Fibroblast of the aortic adventitia (primary cell): ENCODE data around the gene AFF3. TPM values are rescaled to one million over a fixed set of nuclear protein-coding genes. Genes with fewer than 3 reads are reported as not detected.

Experiments used
- DNase-seq: peaks from one replicate; pipeline ENCODE4 v3.0.0-alpha.2; 2010; ENCODE audit warnings: low read depth
- H3K4me3 ChIP-seq: 2 replicates; pipeline ENCODE4 v1.5.1; 2011; ENCODE audit warnings: low read depth, mild to moderate bottlenecking, control low read depth, low read length, moderate library complexity
- total RNA-seq: library from RNA; depleted of rRNA; stranded (reverse); fragments of >200 nt; gene quantifications from 2 replicates; pipeline ENCODE4 v1.2.3, GENCODE V29; 2012; ENCODE audit warnings: low replicate concordance
- TF ChIP-seq, protein P1 (sequence below): IDR thresholded peaks from 2 replicates; pipeline ENCODE4 v1.5.1; 2011; ENCODE audit warnings: mild to moderate bottlenecking, low read length, control low read depth, inconsistent platforms; ENCODE audit not compliant: insufficient read depth

AFF3 gene
- total RNA-seq, 1 donor = 4.2 TPM

DNA sequence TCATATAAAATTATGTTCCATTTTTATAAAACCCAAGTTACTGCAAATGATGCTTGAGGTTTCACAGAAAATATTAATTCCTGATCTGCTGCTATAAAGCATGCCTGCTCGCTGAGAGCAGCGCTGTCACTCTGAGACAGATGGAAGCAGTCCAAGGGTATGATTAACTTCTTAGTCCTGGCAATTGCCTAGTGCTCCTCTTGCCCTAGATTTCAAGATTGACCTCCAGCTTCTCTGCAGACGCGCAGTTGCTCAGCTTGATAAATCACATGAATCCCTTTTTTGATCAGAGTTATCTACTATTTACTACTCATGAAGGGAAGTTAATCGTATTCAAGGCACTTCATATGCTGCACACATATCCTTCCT is 498.0 kb downstream of the AFF3 start:
- peak; percentile 36 for DNase-seq
- H3K4me3 ChIP-seq = no peak overlapping the region
- TF ChIP-seq, protein P1, sequence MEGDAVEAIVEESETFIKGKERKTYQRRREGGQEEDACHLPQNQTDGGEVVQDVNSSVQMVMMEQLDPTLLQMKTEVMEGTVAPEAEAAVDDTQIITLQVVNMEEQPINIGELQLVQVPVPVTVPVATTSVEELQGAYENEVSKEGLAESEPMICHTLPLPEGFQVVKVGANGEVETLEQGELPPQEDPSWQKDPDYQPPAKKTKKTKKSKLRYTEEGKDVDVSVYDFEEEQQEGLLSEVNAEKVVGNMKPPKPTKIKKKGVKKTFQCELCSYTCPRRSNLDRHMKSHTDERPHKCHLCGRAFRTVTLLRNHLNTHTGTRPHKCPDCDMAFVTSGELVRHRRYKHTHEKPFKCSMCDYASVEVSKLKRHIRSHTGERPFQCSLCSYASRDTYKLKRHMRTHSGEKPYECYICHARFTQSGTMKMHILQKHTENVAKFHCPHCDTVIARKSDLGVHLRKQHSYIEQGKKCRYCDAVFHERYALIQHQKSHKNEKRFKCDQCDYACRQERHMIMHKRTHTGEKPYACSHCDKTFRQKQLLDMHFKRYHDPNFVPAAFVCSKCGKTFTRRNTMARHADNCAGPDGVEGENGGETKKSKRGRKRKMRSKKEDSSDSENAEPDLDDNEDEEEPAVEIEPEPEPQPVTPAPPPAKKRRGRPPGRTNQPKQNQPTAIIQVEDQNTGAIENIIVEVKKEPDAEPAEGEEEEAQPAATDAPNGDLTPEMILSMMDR = no peak

GRCh38 chr2:99643787-99644418 is 498.5 kb downstream of the AFF3 start:
- no peak for DNase-seq
- TF ChIP-seq, protein P1 = no peak
- H3K4me3 ChIP-seq = no peak overlapping the region

- DNase-seq = no peak
- no peak overlapping the region for H3K4me3 ChIP-seq
- TF ChIP-seq, protein P1 = no peak
Measured at GRCh38 chr2:99641999-99642398, 500.4 kb downstream of the AFF3 start.

DNA sequence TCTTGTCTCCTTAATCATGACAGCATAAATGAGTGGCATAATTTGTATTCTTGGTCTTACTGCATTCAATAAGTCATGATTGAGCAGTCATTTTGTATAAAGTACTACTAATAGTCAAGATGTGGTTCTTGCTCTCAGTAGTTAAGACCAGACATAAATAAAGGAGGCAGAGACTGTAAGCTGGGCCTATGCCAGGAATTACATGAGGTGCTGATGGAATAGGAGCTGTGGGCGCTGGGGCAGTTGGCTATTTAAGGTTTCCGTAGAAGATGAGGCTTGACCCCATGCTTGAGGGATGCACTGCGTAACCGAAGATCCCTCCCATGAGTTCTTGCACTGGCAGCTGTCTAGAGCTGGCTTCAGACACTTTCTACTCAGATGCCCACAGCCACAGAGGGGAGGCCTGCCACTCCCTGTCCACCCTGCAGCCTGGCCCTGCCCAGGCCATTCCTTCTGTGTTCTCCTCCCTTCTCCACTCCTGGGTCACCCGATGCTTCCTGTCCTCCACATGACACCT is 501.7 kb downstream of the AFF3 start:
- DNase-seq = no peak
- H3K4me3 ChIP-seq = no peak overlapping the region
- TF ChIP-seq, protein P1 = no peak

GRCh38 chr2:99638791-99639190 is 503.6 kb downstream of the AFF3 start:
- no peak overlapping the region for H3K4me3 ChIP-seq
- DNase-seq = no peak
- TF ChIP-seq, protein P1 = no peak

- no peak overlapping the region for H3K4me3 ChIP-seq
- TF ChIP-seq, protein P1 = no peak
- DNase-seq = no peak
Measured at GRCh38 chr2:99637159-99637697, 505.2 kb downstream of the AFF3 start.
